Measurements from ENCODE around the gene SDHA. TPM values are rescaled to one million over a fixed set of nuclear protein-coding genes. Genes with fewer than 3 reads are reported as not detected.

The SDHA gene
- total RNA-seq, 1 donor from 2014 or later, result 95.0 TPM

DNA sequence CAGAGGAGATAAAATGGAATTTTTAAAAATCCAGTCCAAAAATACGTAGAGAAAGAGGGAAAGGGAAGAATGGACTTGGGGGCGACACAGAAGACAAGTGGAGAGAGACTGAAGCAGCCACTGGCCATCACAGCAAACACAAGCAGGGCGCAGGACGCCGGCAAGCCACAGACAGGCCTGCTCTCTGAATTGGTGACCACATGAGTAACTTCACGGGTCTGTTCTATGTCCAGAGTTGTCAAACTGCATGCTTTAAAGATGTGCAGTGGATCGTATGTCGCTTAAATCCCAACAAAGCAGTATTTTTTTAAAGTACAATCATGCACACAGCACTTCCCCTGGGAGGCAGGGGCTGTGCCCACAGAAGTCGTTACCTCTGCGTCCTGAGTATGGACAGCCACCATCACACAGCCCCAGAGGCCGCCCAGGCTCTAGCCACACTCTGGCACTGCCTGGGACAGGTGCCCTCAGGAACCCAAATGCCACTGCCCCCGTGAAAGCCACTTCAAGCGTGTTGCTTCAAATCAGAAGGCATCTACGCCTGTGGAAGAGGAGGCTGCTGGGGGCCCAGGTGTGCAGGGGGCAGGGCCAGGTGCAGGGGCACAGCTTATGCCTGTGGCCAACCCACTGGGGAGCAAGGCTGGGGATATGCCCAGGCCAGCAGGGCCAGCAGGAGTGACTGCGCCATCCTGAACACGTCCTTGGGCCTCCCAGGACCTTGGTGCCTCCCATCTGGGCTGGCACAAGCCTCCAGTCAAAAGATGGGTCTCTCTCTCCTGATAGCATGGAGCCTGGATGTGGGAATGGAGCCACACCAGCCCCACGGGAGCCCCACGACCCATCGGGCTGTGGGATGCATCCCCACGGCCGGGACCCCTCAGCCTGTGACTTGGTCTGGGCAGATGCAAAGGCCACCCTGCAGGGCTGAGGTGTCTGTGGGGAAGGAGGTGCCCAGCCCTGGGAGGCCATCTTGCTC, 32.7 kb upstream of the SDHA start:
- DNase-seq (ENCODE audit: low read depth in 2 of 2), result no peak

DNA sequence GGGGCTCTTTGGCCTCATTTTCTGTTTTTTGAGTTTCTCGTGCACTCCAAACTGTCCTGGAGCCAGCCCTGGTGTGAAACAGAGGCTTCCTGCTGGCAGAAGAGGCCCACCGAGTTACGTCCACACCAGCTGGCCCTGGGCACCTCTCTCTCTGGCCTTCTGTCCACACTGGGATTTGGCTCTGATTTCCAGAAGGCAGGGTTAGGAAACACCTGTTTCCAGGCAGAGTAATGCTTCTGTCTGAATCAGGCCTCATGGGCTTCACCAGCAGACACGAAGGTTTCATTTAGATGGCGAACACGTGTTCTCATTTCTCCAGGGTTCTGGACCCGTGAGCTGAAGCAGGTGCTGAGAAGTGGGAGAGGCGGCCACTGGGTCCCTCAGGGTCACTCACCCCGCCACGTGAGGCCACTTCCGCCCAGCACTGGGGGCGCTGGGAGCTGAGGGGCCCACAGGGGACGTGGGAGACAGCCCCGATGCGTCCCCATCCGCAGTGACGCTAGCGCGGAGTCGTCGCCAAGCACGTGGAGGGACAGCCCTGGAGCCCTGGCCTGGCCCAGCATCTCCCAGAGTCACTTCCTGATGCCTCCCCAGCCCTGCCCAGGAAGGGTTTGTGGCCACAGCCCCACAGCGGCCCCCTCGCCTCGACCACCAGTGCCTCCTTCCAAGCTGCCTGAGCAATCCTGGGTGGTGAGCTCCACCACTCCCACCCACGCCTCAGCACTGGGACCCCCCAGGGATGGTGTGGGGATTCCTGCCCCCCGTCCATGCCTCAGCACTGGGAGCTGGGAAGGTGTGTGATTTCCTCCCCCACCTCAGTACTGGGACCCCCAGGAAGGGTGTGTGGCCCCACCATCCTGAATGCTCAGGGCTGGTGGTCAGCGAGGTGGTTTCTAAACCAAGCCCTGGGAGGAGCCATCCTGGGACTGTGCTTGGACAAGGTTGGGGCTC, 31.8 kb upstream of the SDHA start:
- DNase-seq (ENCODE audit: low read depth in 2 of 2), result peak; percentile 75 to 84

DNA sequence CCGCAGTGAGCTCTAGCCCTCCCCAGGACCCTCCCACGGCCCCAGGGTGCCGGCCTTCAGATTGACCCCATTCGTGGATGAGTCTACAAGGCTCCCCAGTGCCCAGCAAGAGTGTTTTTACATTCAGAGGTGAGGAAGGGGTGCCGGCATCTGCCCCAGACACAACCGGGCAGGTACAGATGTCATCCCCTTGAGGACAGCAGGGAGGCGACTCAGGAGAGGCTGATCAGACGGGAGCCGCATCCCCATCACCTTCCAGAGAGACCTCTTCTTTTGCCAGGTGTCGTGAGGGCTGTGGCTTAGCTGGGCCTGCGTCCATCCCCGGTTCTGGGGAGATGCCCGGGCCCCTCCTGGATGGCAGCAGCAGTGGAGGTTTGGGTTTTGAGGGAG, 31.1 kb upstream of the SDHA start:
- no peak for DNase-seq (ENCODE audit: low read depth in 2 of 2)

DNA sequence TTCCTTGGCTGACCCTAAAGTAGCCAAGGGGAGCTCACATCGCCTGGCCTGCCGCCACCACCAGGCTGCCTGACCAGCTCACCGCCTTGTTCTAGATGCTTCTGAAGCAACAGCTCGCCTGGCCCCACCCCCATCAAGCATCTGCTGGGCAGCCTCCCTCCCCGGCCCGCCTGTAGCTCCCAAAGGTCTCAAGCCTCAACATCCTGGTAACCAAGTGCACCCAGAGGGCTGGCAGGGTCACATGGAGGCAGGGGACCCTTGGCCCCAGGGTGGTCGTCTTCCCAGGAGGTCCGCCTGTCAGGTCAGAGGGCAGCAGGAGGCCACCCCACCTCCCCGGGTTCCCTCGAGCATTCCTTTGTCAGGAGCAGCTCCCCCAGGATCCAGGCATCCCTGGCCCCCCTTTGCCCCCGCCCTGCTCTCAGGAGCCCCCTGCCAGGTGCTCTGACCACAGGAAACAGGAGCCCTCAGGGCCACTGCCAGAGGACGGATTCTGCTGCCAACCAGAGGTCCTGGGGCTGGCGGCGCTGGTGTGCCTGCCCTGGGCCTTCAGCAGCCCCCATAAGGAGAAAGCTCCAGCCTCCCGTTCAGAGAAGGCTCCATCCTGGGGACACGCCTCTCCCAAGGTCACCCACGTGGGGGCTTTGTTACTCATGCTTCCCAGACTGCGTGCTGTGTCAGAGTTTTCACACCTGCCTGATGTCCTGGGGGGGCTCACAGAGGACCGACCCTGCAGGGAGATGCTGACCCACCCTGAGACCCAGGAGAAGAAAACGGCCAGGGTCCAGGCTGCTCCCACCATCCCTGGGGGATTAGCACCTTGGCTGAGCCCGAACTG, 30.3 kb upstream of the SDHA start:
- no peak for DNase-seq (ENCODE audit: low read depth in 2 of 2)

DNA sequence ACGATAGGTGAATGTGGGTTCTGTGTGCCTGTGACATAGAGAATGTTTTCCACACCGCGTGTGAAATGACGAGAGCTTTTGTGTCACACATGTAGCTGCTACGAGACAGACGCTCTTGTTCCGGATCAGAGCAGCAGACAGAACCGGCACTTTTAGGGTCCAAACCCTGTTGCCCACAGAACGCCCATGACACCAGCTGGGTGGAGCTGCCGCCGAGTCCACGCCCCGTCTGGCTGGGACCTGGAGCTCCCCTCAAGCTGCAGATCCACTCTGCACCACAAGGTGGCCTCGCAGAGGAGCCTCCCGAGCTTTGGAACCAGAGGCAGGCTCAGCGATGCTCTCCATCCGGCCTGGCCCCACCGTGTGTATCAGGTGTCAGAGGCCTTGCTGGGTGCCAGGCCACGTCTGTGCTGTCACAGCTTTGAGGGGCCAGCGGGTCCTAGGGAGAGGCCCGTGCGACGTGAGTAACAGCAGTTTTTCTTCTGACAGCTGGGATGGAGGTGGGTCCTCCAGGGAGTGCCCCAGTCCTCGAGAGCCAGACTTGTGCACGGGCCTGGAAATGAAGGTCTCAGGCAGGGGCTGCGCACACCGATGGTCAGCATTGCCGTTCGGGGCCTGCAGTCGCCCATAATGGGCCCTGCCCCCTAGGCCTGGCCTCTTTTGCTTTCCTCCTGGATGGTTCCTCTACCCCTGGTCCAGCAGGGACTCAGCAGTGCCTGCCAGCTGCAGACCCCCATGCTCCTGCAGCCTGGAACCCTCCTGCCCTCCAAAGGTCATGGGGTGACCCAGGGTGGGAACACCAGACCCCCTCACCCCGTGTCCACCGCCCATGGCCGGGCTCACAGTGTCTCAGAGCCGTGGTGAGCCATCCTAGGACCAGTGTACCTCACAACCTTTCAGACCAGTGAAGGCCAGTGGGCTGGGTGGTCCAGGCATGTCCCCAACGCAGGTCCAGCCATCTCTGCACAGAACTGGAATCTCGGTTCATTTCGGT, 29.3 kb upstream of the SDHA start:
- DNase-seq (ENCODE audit: low read depth in 2 of 2), result peak; percentile 81 to 90

DNA sequence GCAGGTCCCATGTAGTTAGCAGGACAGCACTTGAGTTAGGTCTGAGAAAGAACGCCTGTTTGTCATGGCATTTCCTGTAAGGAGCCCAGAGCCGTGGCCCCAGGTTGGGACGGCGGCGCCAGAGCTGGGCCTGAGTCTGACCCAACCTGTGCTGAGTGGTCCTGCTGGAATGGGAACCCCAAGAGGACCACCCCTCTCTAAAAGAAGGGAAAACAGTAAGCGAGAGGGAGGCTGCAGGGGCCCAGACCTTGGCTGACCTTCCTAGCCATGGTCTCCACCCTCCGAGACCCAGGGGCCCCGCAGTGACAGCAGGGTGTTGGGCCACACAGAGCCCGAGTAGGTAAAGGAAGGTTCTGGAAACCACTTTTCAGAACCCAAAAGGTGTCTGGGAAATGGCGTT, 28.6 kb upstream of the SDHA start:
- no peak for DNase-seq (ENCODE audit: low read depth in 2 of 2)

DNA sequence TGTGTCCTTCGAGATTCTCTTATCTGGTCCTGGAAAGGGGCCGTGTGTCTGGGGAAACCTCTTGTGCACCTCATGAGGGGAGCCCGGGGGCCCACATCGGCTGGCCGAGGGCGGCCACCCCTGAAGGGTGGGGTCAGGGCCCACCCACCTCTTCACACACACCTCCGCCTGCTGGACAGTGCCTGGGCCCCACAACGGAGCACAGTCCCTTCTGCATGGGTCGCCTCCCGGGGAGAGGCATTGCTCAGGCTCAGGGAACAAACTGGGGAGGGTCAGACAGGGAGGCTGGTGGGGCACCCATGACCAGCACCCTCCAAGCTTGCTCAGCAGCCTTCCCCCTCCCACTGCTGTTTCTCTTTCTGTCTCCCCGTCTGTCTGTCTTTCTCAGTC, 28.1 kb upstream of the SDHA start:
- DNase-seq (ENCODE audit: low read depth in 2 of 2), result no peak

DNA sequence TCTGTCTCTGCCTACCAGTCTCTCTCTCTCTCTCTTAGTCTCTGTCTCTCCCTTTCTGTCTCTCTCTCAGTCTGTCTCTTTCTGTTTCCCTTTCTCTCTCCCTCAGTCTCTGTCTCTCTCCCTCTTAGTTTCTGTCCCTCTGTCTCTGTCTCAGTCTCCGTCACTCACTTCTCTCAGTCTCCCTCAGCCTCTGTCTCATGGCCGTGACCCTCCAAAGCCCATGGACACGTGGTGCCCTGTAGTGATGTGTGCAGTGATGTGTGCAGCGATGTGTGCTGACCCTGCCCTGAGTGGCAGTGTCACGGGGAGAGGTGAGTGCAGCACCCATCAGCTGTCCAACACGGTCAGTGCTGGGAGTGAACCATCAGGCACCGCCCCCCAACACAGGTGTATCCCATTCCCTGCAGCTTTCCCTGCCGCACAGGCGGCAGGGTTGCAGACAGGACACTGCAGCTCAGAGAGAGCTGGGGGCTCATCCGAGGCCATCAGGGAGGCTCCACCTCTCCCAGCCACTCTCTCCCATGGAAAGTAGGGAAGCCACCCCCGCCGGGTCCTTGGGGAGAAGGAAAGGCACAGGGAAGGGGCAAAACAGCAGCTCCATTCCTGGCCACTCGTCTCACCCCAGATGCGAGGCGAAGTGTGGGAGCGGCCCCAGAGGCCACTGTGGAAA, 27.6 kb upstream of the SDHA start:
- DNase-seq (ENCODE audit: low read depth in 2 of 2), result no peak

DNA sequence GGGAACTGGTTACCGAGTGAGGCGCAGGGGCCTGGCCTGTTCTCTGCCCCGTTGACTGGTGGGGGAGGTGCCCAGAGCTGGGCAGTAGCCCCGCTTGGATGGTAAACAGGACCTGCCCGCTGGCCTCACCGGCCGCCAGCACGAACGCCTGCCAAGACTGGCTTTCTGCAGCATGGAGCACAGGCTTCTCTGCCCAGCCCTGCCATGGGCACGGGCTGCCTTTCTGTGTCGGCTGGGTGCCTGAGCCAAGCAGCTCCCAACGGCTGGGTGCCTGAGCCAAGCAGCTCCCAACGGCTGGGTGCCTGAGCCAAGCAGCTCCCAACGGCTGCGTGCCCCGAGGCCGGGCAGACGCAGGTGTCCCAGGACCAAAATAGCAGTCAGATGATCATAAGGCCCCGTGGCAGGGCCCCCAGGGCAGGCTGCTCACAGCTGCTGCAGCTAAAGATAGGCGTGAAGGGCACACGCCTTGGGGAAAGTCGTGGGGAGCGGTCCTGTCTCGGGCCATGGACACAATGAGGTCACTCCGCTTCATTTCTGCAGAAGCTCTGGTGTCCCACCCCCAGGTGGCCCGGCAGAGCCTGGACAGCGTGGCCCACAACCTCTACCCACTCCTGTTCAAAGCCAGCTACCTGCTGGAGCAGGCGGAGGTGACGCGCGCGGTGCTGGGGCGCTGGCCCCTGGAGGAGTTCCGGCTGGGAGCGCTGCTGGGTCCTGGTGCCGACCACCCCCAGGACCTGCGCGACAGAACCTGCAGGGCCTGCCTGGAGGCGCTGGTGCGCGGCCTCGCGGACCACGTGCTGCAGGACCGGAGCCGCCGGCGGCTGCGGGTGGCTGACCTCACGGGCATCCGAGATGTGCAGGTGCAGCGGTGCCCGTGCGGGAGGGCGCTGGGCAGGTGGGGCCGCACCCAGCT, 26.8 kb upstream of the SDHA start, which contains the start of gene LRRC14B:
TSS of gene LRRC14B (plus strand) at position 460 of the 913 bp plus-strand sequence. CDS start at position 504, 44 bp downstream.
- no peak for DNase-seq (ENCODE audit: low read depth in 2 of 2)

DNA sequence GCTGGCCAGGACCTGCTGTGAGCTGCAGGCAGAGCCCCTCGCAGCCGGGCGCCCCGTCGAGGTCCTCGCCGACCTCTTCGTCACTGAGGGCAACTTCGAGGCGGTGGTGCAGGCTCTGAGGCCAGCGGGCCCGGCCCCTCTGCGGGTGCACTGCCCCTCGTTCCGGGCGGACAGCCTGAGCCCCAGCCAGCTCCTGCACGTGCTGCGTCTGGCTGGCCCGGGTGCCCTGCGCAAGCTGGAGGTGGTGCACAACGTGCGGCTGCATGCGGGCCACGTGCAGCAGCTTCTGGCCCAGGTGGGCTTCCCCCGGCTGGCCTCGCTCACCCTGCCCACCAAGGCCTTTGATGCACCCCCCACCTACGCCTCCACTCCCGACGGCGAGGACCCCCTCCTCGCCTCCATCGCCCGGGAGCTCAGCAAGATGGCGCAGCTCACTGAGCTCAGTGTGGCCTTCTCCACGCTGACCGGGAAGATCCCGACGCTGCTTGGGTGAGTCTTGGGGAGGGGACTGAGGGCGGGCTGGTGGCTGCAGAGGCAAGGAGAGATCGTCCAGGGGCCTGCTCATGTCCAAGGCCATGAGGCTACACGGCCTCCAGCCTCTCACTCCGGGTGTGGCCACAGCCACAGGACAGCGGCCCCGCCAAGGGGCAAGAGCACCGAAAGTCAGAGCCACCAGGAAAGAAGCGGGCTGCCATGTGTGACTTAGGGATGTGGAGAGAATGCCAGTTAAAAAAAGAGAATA, 26.0 kb upstream of the SDHA start:
- DNase-seq (ENCODE audit: low read depth in 2 of 2), result no peak

DNA sequence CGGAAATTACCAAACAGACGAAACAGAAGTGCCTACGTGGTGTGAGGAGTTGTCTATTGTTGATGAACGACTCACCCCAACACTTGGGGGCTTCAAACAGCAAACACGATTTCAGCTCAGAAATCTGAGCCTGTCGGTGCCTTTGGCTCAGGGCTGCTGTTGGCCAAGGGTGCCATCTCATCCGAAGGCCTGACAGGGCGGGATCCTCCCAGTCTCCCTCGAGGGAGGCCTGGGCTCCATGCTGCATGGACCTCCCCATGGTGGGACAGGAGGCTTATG, 25.5 kb upstream of the SDHA start:
- no peak for DNase-seq (ENCODE audit: low read depth in 2 of 2)

DNA sequence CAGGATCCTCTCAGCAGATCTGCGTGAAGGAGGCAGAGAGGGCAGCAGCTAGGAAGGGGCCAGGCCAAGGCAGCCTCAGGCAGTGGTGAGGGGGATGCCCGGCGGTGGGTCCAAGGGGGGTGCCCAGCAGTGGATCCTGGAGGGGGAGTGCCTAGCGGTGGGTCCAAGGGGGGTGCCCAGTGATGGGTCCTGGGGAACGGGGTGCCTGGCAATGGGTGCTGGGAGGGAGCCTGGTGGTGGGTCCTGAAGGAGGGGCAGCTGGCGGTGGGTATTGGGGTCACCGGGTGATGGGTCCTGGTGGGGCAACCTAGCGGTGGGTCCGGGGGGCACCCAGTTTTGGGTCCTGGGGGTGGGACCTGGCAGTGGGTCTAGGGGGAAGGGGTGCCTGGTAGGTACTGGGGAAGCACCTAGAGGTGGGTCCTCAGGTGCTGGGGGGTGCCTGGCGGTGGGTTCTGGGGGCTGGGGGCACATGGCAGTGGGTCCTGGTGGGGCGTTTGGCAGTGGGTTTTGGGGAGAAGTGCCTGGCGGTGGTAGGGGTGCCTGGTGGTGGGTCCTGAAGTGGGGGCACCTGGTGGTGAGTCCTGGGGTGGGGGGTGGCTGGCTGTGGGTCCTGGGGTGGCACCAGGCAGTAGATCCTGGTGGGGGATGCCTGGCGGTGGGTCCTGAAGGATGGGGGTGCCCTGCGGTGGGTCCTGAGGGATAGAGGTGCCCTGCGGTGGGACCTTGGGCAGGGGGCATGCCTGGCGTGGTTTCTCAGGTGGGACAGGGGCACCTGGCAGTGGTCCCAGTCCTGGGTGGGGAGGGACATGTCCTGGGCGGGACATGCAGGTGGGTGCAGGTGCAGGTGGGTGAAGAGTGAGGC, 24.9 kb upstream of the SDHA start:
- DNase-seq (ENCODE audit: low read depth in 2 of 2), result no peak

DNA sequence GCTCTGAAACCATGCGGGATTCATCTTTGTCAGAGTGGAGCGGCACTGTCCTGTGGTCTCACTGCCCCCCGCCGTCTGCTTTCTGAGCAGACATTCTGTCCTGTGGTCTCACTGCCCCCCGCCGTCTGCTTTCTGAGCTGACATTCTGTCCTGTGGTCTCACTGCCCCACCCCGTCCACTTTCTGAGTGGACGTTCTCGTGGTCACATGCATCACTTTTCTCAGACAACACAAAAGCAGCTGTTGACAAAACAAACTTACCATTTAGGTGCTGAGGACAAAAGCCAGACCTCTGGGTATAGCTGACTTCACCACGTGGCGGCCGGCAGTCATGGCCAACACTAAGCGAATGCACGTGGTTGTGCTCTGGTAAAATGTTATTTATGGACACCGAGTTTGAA, 24.0 kb upstream of the SDHA start:
- no peak for DNase-seq (ENCODE audit: low read depth in 2 of 2)

DNA sequence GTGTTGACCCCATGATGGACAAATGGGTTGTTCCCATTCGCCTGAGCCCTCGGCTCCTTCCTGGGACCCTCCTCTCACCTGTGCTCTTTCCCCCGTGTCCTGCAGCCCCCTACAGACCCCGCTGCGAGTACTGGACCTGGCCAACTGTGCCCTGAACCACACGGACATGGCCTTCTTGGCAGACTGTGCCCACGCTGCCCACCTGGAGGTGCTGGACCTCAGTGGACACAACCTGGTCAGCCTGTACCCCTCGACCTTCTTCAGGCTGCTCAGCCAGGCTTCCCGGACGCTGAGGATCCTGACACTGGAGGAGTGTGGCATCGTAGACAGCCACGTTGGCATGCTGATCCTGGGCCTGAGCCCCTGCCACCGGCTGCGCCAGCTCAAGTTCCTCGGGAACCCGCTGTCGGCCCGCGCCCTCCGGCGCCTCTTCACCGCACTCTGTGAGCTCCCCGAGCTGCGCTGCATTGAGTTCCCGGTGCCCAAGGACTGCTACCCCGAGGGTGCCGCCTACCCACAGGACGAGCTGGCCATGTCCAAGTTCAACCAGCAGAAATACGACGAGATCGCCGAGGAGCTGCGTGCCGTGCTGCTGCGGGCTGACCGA, 23.4 kb upstream of the SDHA start:
- no peak for DNase-seq (ENCODE audit: low read depth in 2 of 2)

DNA sequence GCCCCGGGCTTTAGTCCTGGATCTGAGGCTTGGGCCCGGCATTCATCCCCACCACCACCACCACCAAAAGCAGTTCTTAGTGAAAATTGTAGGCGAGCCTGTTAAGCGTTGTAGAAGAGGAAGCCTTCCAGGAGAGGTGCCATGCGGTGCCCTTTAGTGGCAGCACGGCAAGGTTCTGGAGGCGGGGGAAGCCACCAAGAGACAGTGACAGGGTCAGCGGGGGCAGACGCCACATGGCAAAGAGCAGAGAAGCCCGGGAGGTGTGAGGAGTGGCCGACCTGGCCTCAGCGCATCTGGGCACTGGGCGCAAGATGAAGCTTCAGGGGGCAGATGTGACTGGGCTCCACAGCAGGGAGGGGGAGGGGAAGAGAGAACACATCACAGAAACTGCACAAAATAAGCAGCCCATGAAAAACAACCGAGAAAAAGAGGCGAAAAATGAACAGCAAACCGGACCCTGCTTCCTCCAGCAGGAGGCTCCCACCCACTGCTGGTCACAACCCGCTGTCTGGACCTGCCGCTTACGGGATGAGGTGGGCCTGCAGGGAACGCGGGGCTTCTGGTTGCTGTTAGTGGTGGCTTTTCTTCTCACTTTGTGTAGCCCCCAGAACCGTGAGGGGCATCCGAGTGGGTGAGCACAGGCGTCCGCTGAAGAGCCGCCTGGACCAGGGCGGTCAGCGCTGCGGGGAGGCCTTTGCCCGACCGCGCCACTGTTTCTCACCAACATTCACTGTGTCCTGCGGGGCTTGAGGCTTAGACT, 22.5 kb upstream of the SDHA start:
- DNase-seq (ENCODE audit: low read depth in 2 of 2), result peak in 1 of 2 donors; percentile 36

DNA sequence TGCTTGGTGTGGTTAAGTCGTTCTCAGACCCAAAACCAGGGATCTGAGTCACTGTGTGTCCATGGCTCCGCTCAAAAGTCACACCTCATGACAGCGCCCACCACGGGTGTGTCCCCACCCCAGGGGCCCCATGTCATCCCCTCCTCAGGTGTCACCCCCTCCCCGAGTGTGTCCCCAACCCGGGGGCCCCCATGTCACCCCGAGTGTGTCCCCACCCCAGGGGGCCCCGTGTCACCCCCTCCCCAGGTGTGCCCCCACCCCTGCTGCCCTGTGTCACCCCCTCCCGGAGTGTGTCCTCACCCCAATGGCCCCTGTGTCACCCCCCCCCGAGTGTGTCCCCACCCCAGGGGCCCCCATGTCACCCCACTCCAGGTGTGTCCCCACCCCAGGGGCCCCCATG, 21.8 kb upstream of the SDHA start:
- no peak for DNase-seq (ENCODE audit: low read depth in 2 of 2)
